Neural cell (in vitro differentiated cells): ENCODE measurements around the gene ZNF334.

Experiments
- CTCF ChIP-seq: fragments of 450-650 bp; IDR thresholded peaks from 2 replicates; pipeline ENCODE4 v1.5.1; 2014; ENCODE audit warnings: antibody characterized with exemption, mild to moderate bottlenecking, moderate library complexity; ENCODE audit not compliant: poor library complexity, severe bottlenecking
- EP300 ChIP-seq: fragments of 450-650 bp; conservative IDR thresholded peaks from 2 replicates; pipeline ENCODE4 v1.6.1; 2014; ENCODE audit warnings: antibody characterized with exemption, mild to moderate bottlenecking, moderate library complexity; ENCODE audit not compliant: poor library complexity, severe bottlenecking
- EZH2 ChIP-seq: fragments of 200-600, 300-800 bp; shearing (Covaris generic), sonication (generic); IDR thresholded peaks from 2 replicates; pipeline ENCODE4 v1.6.1; 2014; ENCODE audit warnings: antibody characterized with exemption, low read length, borderline replicate concordance, mild to moderate bottlenecking; ENCODE audit not compliant: insufficient read depth, poor library complexity, severe bottlenecking
- POLR2AphosphoS5 ChIP-seq: IDR thresholded peaks from 2 replicates; pipeline ENCODE4 v1.6.1; 2012
- RAD21 ChIP-seq: fragments of 450-650 bp; conservative IDR thresholded peaks from 2 replicates; pipeline ENCODE4 v1.6.1; 2014; ENCODE audit warnings: antibody characterized with exemption, mild to moderate bottlenecking, moderate library complexity
- REST ChIP-seq: IDR thresholded peaks from 2 replicates; pipeline ENCODE4 v1.6.1; 2012; ENCODE audit warnings: borderline replicate concordance
- TAF1 ChIP-seq: IDR thresholded peaks from 2 replicates; pipeline ENCODE4 v1.6.1; 2012; ENCODE audit warnings: low read depth

GRCh38 chr20:46488451-46488850, 24.9 kb downstream of the ZNF334 start:
- no peak for TF ChIP-seq CTCF
- TF ChIP-seq EZH2: no peak
- TF ChIP-seq TAF1: no peak
- TF ChIP-seq POLR2AphosphoS5: no peak
- no peak for TF ChIP-seq EP300
- TF ChIP-seq REST: no peak
- TF ChIP-seq RAD21: no peak
